GM12873 (cell line): Measurements from ENCODE around the gene PRR36.

ENCODE experiments used
- TF ChIP-seq, protein P1 (sequence below): IDR thresholded peaks from 2 replicates; pipeline ENCODE4 v1.5.1; 2012; ENCODE audit warnings: low read depth, mild to moderate bottlenecking, moderate library complexity, low read length, control low read depth; ENCODE audit not compliant: insufficient read depth; ENCODE audit errors: missing control alignments

Gene PRR36

DNA sequence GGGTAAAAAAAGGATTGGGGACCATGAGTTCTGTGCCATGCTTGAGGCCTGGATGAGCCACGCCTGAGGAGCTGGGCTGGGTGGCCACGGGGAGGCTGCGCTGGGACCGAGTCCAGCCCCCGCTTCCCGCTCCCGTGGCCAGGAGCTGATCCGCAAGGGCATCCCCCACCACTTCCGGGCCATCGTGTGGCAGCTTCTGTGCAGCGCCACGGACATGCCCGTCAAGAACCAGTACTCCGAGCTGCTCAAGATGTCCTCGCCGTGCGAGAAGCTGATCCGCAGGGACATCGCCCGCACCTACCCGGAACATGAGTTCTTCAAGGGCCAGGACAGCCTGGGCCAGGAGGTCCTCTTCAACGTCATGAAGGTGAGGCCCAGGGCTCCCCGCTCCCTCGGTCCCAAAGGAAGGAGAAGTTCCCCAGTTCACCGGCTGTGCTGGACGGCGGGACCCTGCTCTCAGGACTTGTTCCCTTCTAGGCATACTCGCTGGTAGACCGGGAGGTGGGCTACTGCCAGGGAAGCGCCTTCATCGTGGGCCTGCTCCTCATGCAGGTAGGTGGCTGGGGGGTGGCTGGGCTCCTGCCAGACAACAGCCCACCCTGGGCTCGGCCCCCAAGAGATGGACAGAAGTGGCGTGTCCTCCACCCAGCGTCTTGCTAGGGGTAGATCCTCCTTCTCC, 25.3 kb downstream of the PRR36 start:
- TF ChIP-seq, protein P1, sequence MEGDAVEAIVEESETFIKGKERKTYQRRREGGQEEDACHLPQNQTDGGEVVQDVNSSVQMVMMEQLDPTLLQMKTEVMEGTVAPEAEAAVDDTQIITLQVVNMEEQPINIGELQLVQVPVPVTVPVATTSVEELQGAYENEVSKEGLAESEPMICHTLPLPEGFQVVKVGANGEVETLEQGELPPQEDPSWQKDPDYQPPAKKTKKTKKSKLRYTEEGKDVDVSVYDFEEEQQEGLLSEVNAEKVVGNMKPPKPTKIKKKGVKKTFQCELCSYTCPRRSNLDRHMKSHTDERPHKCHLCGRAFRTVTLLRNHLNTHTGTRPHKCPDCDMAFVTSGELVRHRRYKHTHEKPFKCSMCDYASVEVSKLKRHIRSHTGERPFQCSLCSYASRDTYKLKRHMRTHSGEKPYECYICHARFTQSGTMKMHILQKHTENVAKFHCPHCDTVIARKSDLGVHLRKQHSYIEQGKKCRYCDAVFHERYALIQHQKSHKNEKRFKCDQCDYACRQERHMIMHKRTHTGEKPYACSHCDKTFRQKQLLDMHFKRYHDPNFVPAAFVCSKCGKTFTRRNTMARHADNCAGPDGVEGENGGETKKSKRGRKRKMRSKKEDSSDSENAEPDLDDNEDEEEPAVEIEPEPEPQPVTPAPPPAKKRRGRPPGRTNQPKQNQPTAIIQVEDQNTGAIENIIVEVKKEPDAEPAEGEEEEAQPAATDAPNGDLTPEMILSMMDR = no peak

DNA sequence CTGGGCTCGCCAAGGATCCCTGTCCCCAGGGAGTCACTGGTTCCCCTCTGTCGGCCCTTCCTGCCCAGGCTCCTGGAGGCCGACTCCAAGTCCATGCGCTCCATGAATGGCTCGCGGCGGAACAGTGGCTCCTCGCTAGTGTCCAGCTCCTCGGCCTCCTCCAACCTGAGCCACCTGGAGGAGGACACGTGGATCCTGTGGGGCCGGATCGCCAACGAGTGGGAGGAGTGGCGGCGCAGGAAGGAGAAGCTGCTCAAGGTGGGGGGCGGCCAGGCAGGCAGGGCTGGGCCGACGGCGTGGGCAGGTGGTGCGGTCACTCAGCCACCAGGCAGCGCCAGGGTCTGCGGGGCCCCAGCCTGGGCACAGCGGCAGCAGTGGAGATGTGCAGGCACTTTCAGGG, 26.5 kb downstream of the PRR36 start:
- TF ChIP-seq, protein P1 = no peak

DNA sequence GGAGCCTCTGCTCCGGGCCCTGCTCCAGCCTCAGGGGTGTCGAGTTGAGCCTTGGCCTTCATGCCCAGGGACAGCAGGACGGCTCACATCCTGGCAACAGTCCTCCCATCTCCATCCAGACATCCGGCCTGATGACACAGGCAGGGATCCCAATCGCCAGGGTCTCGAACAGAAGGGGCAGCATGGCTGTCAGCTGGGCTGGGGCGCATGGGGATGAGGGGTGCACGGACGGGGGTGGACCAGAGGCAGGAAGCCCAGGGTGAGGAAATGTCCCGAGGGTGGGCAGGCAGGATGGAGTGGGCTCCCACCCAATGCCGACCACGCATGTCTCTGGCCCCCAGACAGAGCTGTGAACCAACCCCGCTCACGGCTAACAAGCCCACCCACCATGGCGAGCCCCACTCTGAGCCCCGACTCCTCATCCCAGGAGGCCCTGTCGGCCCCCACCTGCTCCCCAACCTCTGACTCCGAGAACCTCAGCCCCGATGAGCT, 28.0 kb downstream of the PRR36 start:
- TF ChIP-seq, protein P1 = no peak

DNA sequence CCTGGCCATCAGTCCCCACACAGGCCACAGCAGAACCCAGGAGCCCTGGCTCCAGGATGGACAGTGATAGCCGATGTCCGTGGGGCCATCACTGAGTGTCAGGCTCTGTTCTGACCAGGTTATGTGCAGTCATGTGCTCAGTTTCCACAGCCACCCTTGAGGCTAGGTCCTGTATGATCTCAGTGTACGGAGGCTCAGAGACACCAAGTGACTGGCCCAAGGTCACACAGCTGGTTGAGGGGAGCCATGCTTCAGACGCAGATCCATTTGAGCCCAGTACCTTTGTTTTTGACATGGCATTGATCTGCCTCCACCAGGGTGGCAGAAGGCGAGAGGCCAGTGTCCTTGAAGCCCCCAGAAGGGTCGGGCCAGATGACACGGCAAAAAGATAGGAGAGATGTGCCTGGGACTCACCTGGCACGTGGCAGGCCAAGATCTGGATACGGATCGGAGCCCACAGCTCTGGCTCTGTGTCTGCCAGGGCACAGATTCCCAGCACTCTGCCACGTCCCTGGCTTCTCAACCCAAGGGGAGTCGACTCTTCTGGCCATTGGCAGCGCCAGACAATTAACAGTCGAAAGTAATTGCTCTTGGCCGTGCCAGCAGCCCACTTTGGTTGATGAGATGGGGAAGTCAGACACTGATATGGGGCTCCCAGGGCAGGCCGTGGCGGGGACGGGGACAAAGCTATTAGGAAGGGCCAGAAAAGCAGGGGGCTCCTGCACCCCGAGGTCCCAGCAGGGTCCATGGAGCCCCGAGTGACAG, 28.6 kb downstream of the PRR36 start:
- TF ChIP-seq, protein P1 = no peak

DNA sequence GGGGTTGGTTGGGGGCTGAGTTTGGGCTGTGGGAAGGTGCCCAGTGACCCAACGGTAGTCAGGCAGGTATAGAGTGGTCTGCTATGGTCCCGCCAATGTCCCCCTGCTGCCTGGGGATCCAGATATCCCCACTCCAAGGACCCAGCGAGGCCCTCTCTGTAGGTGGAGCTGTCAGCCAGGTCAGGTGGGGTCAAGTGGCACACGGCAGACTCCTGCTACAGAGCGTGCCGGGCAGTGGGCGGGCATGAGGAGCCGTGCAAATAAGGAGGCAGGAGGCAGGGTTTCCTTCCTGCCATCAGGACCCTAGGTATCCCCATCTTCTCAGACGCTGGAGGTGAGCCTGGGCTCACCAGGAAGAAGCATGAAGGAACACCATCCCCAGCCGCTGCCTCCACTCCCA, 29.2 kb downstream of the PRR36 start:
- TF ChIP-seq, protein P1 = no peak

DNA sequence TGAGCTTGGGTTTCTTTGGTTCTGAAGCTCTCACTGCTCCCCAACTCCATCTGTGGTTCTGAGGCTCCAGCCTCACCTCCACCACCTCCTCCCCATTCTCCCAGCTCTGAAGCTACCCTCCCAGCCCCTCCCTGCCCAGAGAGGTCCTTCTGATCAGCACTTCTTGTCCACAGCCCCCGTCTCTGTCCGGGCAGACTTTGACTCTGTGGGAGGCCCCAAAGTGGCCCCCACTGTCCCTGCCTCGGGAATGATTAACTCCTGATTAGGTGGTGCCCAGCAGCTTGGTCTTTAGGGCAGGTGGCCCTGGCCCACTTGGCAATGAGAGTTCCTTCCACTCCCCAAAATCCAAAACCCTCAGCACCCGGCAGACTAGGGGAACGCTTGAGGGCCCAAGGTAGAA, 29.8 kb downstream of the PRR36 start:
- TF ChIP-seq, protein P1 = no peak

DNA sequence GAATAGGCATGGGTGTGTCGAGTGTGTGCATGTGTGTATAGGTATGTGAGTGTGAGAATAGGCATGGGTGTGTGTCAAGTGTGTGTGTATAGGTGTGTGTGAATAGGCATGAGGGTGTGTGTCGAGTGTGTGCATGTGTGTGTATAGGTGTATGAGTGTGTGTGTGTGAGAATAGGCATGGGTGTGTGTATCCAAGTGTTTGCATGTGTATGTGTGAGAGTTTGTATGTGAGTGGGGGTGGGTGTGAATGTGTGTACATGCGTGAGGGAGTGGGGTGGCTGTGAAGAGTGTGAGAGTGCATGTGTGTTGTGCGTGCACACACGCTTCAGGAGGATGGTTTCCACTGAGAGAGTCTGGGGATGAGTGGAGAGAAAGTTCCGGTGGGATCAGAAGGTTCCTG, 30.7 kb downstream of the PRR36 start:
- TF ChIP-seq, protein P1 = no peak
